Activated CD8-positive, alpha-beta T cell treated with anti-CD3 and anti-CD28 coated beads for 36 hours (primary cell): ENCODE measurements around the gene SYNGAP1. TPM values are rescaled to one million over a fixed set of nuclear protein-coding genes. Genes with fewer than 3 reads are reported as not detected.

Experiments
- ATAC-seq: fragments of 200-7000 bp; cut with Tn5 transposase; one replicate; pipeline ENCODE4 v1.10.0; 2021; ENCODE audit warnings: mild to moderate bottlenecking, moderate library complexity
- CTCF ChIA-PET: fragments of 350-600 bp; sonication (Branson Sonifier 250); formaldehyde crosslinking; loops from one replicate; lab custom pipeline; 2021; ENCODE audit warnings: antibody characterized with exemption; lab: Charles Lee
- POLR2A ChIA-PET: fragments of 350-600 bp; sonication (Branson Sonifier 250); formaldehyde crosslinking; loops from one replicate; lab custom pipeline; 2021; ENCODE audit warnings: antibody characterized with exemption; lab: Charles Lee
- DNase-seq: peaks from one replicate; pipeline ENCODE4 v3.0.0-alpha.2; 2020
- H3K27ac Mint-ChIP-seq: one replicate; pipeline ENCODE4 v1.8.0; 2021; ENCODE audit warnings: mild to moderate bottlenecking, mixed read lengths
- H3K27me3 Mint-ChIP-seq: one replicate; pipeline ENCODE4 v1.8.0; 2021; ENCODE audit warnings: mixed read lengths
- H3K36me3 Mint-ChIP-seq: one replicate; pipeline ENCODE4 v1.8.0; 2021; ENCODE audit warnings: low read depth, mixed read lengths
- H3K4me1 Mint-ChIP-seq: one replicate; pipeline ENCODE4 v1.8.0; 2021; ENCODE audit warnings: low read depth, mixed read lengths
- H3K4me3 Mint-ChIP-seq: one replicate; pipeline ENCODE4 v1.8.0; 2021; ENCODE audit warnings: mild to moderate bottlenecking, moderate library complexity, mixed read lengths
- H3K9me3 Mint-ChIP-seq: one replicate; pipeline ENCODE4 v1.8.0; 2021; ENCODE audit warnings: mixed read lengths
- CTCF ChIP-seq: fragments of 200-600 bp; IDR thresholded peaks from one replicate; pipeline ENCODE4 v1.8.0; 2022; ENCODE audit warnings: antibody characterized with exemption, mild to moderate bottlenecking
- intact Hi-C: fragments of 100-400 bp; cut with micrococcal nuclease; formaldehyde crosslinking; loops from one replicate; pipeline ENCODE4 v1.10.0; 2022
- total RNA-seq, 2 experiments: library from RNA; stranded (reverse); gene quantifications; one replicate each; pipeline ENCODE4 v1.2.3, GENCODE V29; 2021

SYNGAP1 gene
- total RNA-seq, 2 experiments from 2014 or later = 57.9 to 67.0 TPM

DNA sequence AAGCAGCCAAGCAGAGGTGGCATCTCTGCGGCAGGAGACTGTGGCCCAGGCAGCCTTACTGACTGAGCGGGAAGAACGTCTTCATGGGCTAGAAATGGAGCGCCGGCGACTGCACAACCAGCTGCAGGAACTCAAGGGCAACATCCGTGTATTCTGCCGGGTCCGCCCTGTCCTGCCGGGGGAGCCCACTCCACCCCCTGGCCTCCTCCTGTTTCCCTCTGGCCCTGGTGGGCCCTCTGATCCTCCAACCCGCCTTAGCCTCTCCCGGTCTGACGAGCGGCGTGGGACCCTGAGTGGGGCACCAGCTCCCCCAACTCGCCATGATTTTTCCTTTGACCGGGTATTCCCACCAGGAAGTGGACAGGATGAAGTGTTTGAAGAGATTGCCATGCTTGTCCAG, 15.0 kb upstream of the SYNGAP1 start:
- intact Hi-C loops = no loop called here
- ChIA-PET POLR2A (interaction anchor here (1.1 to 1.5 kb wide), 3 partner anchors 10 to 82 kb away, joined by 3 to 5 read pairs (median 4); no protein-coding TSS in a partner anchor), CTCF (interaction anchor here (1.3 kb wide), 1 partner anchor 127 kb away, joined by 3 read pairs; no protein-coding TSS in a partner anchor)
- no peaks in the 10 kb centered on the region for H3K27me3 Mint-ChIP-seq
- DNase-seq (no peak), ATAC-seq (no peak)
- H3K27ac Mint-ChIP-seq = no peak overlapping the region
- H3K4me3 Mint-ChIP-seq = no peak overlapping the region
- no peaks in the 10 kb centered on the region for H3K9me3 Mint-ChIP-seq
- peaks cover 69% of the 10 kb centered on the region for H3K36me3 Mint-ChIP-seq
- no peak for TF ChIP-seq CTCF
- H3K4me1 Mint-ChIP-seq = peaks cover 11% of the 10 kb centered on the region

GRCh38 chr6:33405386-33405940, 14.4 kb upstream of the SYNGAP1 start:
- intact Hi-C loops = no loop called here
- no peak overlapping the region for H3K4me3 Mint-ChIP-seq
- TF ChIP-seq CTCF = no peak
- ChIA-PET POLR2A (interaction anchor here (1.1 to 1.5 kb wide), 4 partner anchors 11 to 82 kb away, joined by 3 to 5 read pairs (median 4); no protein-coding TSS in a partner anchor), CTCF (interaction anchor here (1.3 kb wide), 1 partner anchor 128 kb away, joined by 3 read pairs; no protein-coding TSS in a partner anchor)
- DNase-seq = no peak
- peaks cover 13% of the 10 kb centered on the region for H3K4me1 Mint-ChIP-seq
- no peaks in the 10 kb centered on the region for H3K27me3 Mint-ChIP-seq
- no peaks in the 10 kb centered on the region for H3K9me3 Mint-ChIP-seq
- H3K27ac Mint-ChIP-seq = no peak overlapping the region
- ATAC-seq = no peak
- peaks cover 63% of the 10 kb centered on the region for H3K36me3 Mint-ChIP-seq

DNA sequence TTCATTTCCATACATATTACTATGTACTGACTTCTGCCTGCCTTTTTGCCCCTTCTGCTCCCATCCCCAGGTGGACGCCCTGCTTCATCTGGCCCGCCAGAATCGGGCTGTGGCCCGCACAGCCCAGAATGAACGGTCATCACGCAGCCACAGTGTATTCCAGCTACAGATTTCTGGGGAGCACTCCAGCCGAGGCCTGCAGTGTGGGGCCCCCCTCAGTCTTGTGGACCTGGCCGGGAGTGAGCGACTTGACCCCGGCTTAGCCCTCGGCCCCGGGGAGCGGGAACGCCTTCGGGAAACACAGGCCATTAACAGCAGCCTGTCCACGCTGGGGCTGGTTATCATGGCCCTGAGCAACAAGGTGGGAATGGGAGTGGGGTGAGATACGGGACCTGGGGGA, 13.7 kb upstream of the SYNGAP1 start:
- Mint-ChIP-seq H3K27me3 (no peaks in the 10 kb centered on the region), H3K27ac (no peak overlapping the region), H3K4me1 (peaks cover 13% of the 10 kb centered on the region), H3K36me3 (peaks cover 60% of the 10 kb centered on the region), H3K4me3 (no peak overlapping the region), H3K9me3 (no peaks in the 10 kb centered on the region)
- no peak for ATAC-seq
- ChIA-PET POLR2A (interaction anchor here (1.2 to 1.5 kb wide), 3 partner anchors 11 to 13 kb away, joined by 3 to 5 read pairs (median 4); no protein-coding TSS in a partner anchor), CTCF (no interaction called here)
- no peak for DNase-seq
- intact Hi-C loops = no loop called here
- no peak for TF ChIP-seq CTCF

GRCh38 chr6:33407132-33407718, 12.6 kb upstream of the SYNGAP1 start:
- no peak overlapping the region for H3K27ac Mint-ChIP-seq
- peaks cover 21% of the 10 kb centered on the region for H3K4me1 Mint-ChIP-seq
- intact Hi-C loops = no loop called here
- H3K36me3 Mint-ChIP-seq = peaks cover 55% of the 10 kb centered on the region
- no peak overlapping the region for H3K4me3 Mint-ChIP-seq
- H3K9me3 Mint-ChIP-seq = no peaks in the 10 kb centered on the region
- no peak for DNase-seq
- ATAC-seq = no peak
- ChIA-PET POLR2A (interaction anchor here (1.2 kb wide), 1 partner anchor 15 kb away, joined by 4 read pairs; the partner anchor contains the start of gene KIFC1), CTCF (interaction anchor here (1.6 to 1.9 kb wide), 2 partner anchors 11 to 17 kb away, joined by 6 to 7 read pairs; no protein-coding TSS in a partner anchor)
- H3K27me3 Mint-ChIP-seq = no peaks in the 10 kb centered on the region
- TF ChIP-seq CTCF = no peak
